ENCODE results near the gene ZCCHC24.

The ZCCHC24 gene

GRCh38 chr10:79379512-79380124 lies 65.8 kb downstream of the ZCCHC24 start:
- Histone ChIP-seq H3K36me3 (ENCODE audit: insufficient read depth, low read length) (no peaks in the 10 kb centered on the region), H3K79me2 (ENCODE audit: control insufficient read depth, insufficient read depth, low read length, unreplicated experiment) (no peaks in the 10 kb centered on the region), H3K27me3 (ENCODE audit: insufficient read depth, low read length) (no peaks in the 10 kb centered on the region), H3K4me1 (ENCODE audit: control insufficient read depth, insufficient read depth, low read length, unreplicated experiment) (peaks cover 50% of the 10 kb centered on the region), H3K4me3 (ENCODE audit: low read depth, low read length) (no peak overlapping the region), H3K27ac (ENCODE audit: low read depth, low read length) (peak overlapping the region; percentile 21; the same call in 1 of the 2 replicates), H2AFZ (ENCODE audit: low read length, unreplicated experiment) (no peak overlapping the region)

- no peak overlapping the region for H3K4me3 ChIP-seq (ENCODE audit: low read depth, low read length)
- no peak overlapping the region for H3K27ac ChIP-seq (ENCODE audit: low read depth, low read length)
- peaks cover 50% of the 10 kb centered on the region for H3K4me1 ChIP-seq (ENCODE audit: control insufficient read depth, insufficient read depth, low read length, unreplicated experiment)
- no peaks in the 10 kb centered on the region for H3K36me3 ChIP-seq (ENCODE audit: insufficient read depth, low read length)
- H3K27me3 ChIP-seq (ENCODE audit: insufficient read depth, low read length), result no peaks in the 10 kb centered on the region
- no peaks in the 10 kb centered on the region for H3K79me2 ChIP-seq (ENCODE audit: control insufficient read depth, insufficient read depth, low read length, unreplicated experiment)
- no peak overlapping the region for H2AFZ ChIP-seq (ENCODE audit: low read length, unreplicated experiment)
Observed at GRCh38 chr10:79378647-79379511, 66.5 kb downstream of the ZCCHC24 start.

- Histone ChIP-seq H3K27ac (ENCODE audit: low read depth, low read length) (no peak overlapping the region), H2AFZ (ENCODE audit: low read length, unreplicated experiment) (no peak overlapping the region), H3K4me1 (ENCODE audit: control insufficient read depth, insufficient read depth, low read length, unreplicated experiment) (peaks cover 50% of the 10 kb centered on the region), H3K79me2 (ENCODE audit: control insufficient read depth, insufficient read depth, low read length, unreplicated experiment) (no peaks in the 10 kb centered on the region), H3K4me3 (ENCODE audit: low read depth, low read length) (no peak overlapping the region), H3K36me3 (ENCODE audit: insufficient read depth, low read length) (no peaks in the 10 kb centered on the region), H3K27me3 (ENCODE audit: insufficient read depth, low read length) (no peaks in the 10 kb centered on the region)
Observed at GRCh38 chr10:79378383-79378646, 67.1 kb downstream of the ZCCHC24 start.

- Histone ChIP-seq H2AFZ (ENCODE audit: low read length, unreplicated experiment) (no peak overlapping the region), H3K36me3 (ENCODE audit: insufficient read depth, low read length) (no peaks in the 10 kb centered on the region), H3K27ac (ENCODE audit: low read depth, low read length) (no peak overlapping the region), H3K27me3 (ENCODE audit: insufficient read depth, low read length) (no peaks in the 10 kb centered on the region), H3K79me2 (ENCODE audit: control insufficient read depth, insufficient read depth, low read length, unreplicated experiment) (no peaks in the 10 kb centered on the region), H3K4me3 (ENCODE audit: low read depth, low read length) (no peak overlapping the region), H3K4me1 (ENCODE audit: control insufficient read depth, insufficient read depth, low read length, unreplicated experiment) (peaks cover 48% of the 10 kb centered on the region)
Observed at GRCh38 chr10:79377557-79378382, 67.7 kb downstream of the ZCCHC24 start.

- peaks cover 40% of the 10 kb centered on the region for H3K4me1 ChIP-seq (ENCODE audit: control insufficient read depth, insufficient read depth, low read length, unreplicated experiment)
- H3K79me2 ChIP-seq (ENCODE audit: control insufficient read depth, insufficient read depth, low read length, unreplicated experiment), result no peaks in the 10 kb centered on the region
Observed at GRCh38 chr10:79376751-79377556, 68.5 kb downstream of the ZCCHC24 start.

GRCh38 chr10:79376078-79376628 lies 69.3 kb downstream of the ZCCHC24 start:
- no peaks in the 10 kb centered on the region for H3K27me3 ChIP-seq (ENCODE audit: insufficient read depth, low read length)
- peaks cover 32% of the 10 kb centered on the region for H3K4me1 ChIP-seq (ENCODE audit: control insufficient read depth, insufficient read depth, low read length, unreplicated experiment)
- H3K79me2 ChIP-seq (ENCODE audit: control insufficient read depth, insufficient read depth, low read length, unreplicated experiment), result no peaks in the 10 kb centered on the region
- H3K4me3 ChIP-seq (ENCODE audit: low read depth, low read length), result no peak overlapping the region
- no peak overlapping the region for H2AFZ ChIP-seq (ENCODE audit: low read length, unreplicated experiment)
- no peaks in the 10 kb centered on the region for H3K36me3 ChIP-seq (ENCODE audit: insufficient read depth, low read length)
- no peak overlapping the region for H3K27ac ChIP-seq (ENCODE audit: low read depth, low read length)

More at GRCh38 chr10:79376751-79377556, 68.5 kb downstream of the ZCCHC24 start:
- Histone ChIP-seq H2AFZ (ENCODE audit: low read length, unreplicated experiment) (no peak overlapping the region), H3K36me3 (ENCODE audit: insufficient read depth, low read length) (no peaks in the 10 kb centered on the region), H3K27me3 (ENCODE audit: insufficient read depth, low read length) (no peaks in the 10 kb centered on the region), H3K27ac (ENCODE audit: low read depth, low read length) (no peak overlapping the region), H3K4me3 (ENCODE audit: low read depth, low read length) (no peak overlapping the region)

GRCh38 chr10:79375321-79376077 lies 69.9 kb downstream of the ZCCHC24 start:
- H3K4me3 ChIP-seq (ENCODE audit: low read depth, low read length), result no peak overlapping the region
- no peak overlapping the region for H3K27ac ChIP-seq (ENCODE audit: low read depth, low read length)
- peaks cover 25% of the 10 kb centered on the region for H3K4me1 ChIP-seq (ENCODE audit: control insufficient read depth, insufficient read depth, low read length, unreplicated experiment)
- peak overlapping the region; percentile 60 for H2AFZ ChIP-seq (ENCODE audit: low read length, unreplicated experiment)
- no peaks in the 10 kb centered on the region for H3K79me2 ChIP-seq (ENCODE audit: control insufficient read depth, insufficient read depth, low read length, unreplicated experiment)
- H3K27me3 ChIP-seq (ENCODE audit: insufficient read depth, low read length), result no peaks in the 10 kb centered on the region
- H3K36me3 ChIP-seq (ENCODE audit: insufficient read depth, low read length), result no peaks in the 10 kb centered on the region

GRCh38 chr10:79374312-79375191 lies 70.9 kb downstream of the ZCCHC24 start:
- Histone ChIP-seq H3K79me2 (ENCODE audit: control insufficient read depth, insufficient read depth, low read length, unreplicated experiment) (no peaks in the 10 kb centered on the region), H3K4me3 (ENCODE audit: low read depth, low read length) (no peak overlapping the region), H3K4me1 (ENCODE audit: control insufficient read depth, insufficient read depth, low read length, unreplicated experiment) (peaks cover 16% of the 10 kb centered on the region), H3K27ac (ENCODE audit: low read depth, low read length) (no peak overlapping the region; the same call in 1 of the 2 replicates), H3K27me3 (ENCODE audit: insufficient read depth, low read length) (no peaks in the 10 kb centered on the region), H3K36me3 (ENCODE audit: insufficient read depth, low read length) (no peaks in the 10 kb centered on the region), H2AFZ (ENCODE audit: low read length, unreplicated experiment) (no peak overlapping the region)

GRCh38 chr10:79372871-79373270 lies 72.6 kb downstream of the ZCCHC24 start:
- Histone ChIP-seq H3K4me3 (ENCODE audit: low read depth, low read length) (no peak overlapping the region), H3K27ac (ENCODE audit: low read depth, low read length) (no peak overlapping the region), H3K27me3 (ENCODE audit: insufficient read depth, low read length) (no peaks in the 10 kb centered on the region), H3K79me2 (ENCODE audit: control insufficient read depth, insufficient read depth, low read length, unreplicated experiment) (no peaks in the 10 kb centered on the region), H3K36me3 (ENCODE audit: insufficient read depth, low read length) (no peaks in the 10 kb centered on the region), H2AFZ (ENCODE audit: low read length, unreplicated experiment) (no peak overlapping the region), H3K4me1 (ENCODE audit: control insufficient read depth, insufficient read depth, low read length, unreplicated experiment) (peaks cover 13% of the 10 kb centered on the region)
